Breast epithelium (tissue), 3 donors: ENCODE results near the gene ALOX15B.

Experiments
- POLR2AphosphoS5 ChIP-seq, 3 donors: sonication (generic); formaldehyde crosslinking; IDR thresholded peaks; one replicate each; pipeline ENCODE4 v1.6.1; 2017; ENCODE audit warnings: antibody characterized with exemption in 3 of 3
- TF ChIP-seq, protein P1 (sequence below), 3 donors: fragments of 450-650 bp; IDR thresholded peaks; one replicate each; pipeline ENCODE4 v1.5.1; 2016 to 2017; ENCODE audit warnings: antibody characterized with exemption in 3 of 3, mild to moderate bottlenecking in 3 of 3, moderate library complexity in 3 of 3

DNA sequence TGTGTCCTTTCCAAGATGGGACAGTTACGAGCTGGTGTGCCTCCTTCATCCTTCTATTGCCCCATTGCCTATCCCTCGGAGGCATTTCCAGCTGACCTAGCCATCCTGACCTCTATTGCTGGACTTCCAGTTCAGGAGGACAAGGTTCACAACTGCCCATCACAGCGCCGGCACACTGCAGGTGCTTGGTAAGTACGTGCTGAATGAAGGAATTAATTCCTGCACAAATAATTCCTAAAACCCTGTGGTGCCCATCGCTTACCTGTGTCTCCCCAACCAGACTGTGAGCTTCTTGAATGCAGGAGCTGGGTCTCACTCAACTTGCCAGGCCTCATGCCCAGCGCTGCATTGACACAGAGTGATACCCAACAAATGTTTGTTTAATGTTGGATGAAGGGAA is 13.0 kb downstream of the ALOX15B start:
- TF ChIP-seq, protein P1, sequence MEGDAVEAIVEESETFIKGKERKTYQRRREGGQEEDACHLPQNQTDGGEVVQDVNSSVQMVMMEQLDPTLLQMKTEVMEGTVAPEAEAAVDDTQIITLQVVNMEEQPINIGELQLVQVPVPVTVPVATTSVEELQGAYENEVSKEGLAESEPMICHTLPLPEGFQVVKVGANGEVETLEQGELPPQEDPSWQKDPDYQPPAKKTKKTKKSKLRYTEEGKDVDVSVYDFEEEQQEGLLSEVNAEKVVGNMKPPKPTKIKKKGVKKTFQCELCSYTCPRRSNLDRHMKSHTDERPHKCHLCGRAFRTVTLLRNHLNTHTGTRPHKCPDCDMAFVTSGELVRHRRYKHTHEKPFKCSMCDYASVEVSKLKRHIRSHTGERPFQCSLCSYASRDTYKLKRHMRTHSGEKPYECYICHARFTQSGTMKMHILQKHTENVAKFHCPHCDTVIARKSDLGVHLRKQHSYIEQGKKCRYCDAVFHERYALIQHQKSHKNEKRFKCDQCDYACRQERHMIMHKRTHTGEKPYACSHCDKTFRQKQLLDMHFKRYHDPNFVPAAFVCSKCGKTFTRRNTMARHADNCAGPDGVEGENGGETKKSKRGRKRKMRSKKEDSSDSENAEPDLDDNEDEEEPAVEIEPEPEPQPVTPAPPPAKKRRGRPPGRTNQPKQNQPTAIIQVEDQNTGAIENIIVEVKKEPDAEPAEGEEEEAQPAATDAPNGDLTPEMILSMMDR (IDR thresholded peaks at IDR 0.05), result no peak
- no peak for TF ChIP-seq POLR2AphosphoS5 (IDR thresholded peaks at IDR 0.05)
